HG03066 (cell line): ENCODE results near the gene CAB39L.

ENCODE experiments used
- ATAC-seq: cut with Tn5 transposase; IDR thresholded peaks from one replicate; pipeline ENCODE4 v1.9.1; 2021; ENCODE audit warnings: low read depth; ENCODE audit not compliant: unreplicated experiment

The CAB39L gene

GRCh38 chr13:49315756-49316482 is 127.9 kb downstream of the CAB39L start:
- no peak for ATAC-seq

- ATAC-seq, result no peak
These were observed 128.8 kb downstream of the CAB39L start for GRCh38 chr13:49315036-49315565.

GRCh38 chr13:49314344-49314882 is 129.5 kb downstream of the CAB39L start:
- no peak for ATAC-seq

- no peak for ATAC-seq
These were observed 132.0 kb downstream of the CAB39L start for GRCh38 chr13:49311816-49312215.

GRCh38 chr13:49310251-49310650 is 133.6 kb downstream of the CAB39L start:
- ATAC-seq, result no peak

GRCh38 chr13:49308921-49309408 is 134.9 kb downstream of the CAB39L start:
- ATAC-seq, result no peak

GRCh38 chr13:49308097-49308875 is 135.6 kb downstream of the CAB39L start:
- no peak for ATAC-seq

GRCh38 chr13:49307365-49307764 is 136.5 kb downstream of the CAB39L start:
- ATAC-seq, result no peak

- no peak for ATAC-seq
These were observed 138.0 kb downstream of the CAB39L start for GRCh38 chr13:49305792-49306425.

GRCh38 chr13:49304763-49305700 is 138.8 kb downstream of the CAB39L start:
- ATAC-seq, result no peak

GRCh38 chr13:49304356-49304755 is 139.5 kb downstream of the CAB39L start:
- no peak for ATAC-seq

- no peak for ATAC-seq
These were observed 140.2 kb downstream of the CAB39L start for GRCh38 chr13:49303533-49304252.

GRCh38 chr13:49302817-49303216 is 141.0 kb downstream of the CAB39L start:
- no peak for ATAC-seq

GRCh38 chr13:49302222-49302621 is 141.6 kb downstream of the CAB39L start:
- ATAC-seq, result no peak

- ATAC-seq, result peak; percentile 94
These were observed 142.9 kb downstream of the CAB39L start for GRCh38 chr13:49300739-49301589.

GRCh38 chr13:49300276-49300675 is 143.6 kb downstream of the CAB39L start:
- ATAC-seq, result no peak

GRCh38 chr13:49298903-49299605 is 144.8 kb downstream of the CAB39L start:
- ATAC-seq, result no peak

- ATAC-seq, result no peak
These were observed 145.4 kb downstream of the CAB39L start for GRCh38 chr13:49298416-49298815.
